HepG2 (cell line): Measurements from ENCODE around the gene PARP15. TPM values are rescaled to one million over a fixed set of nuclear protein-coding genes. Genes with fewer than 3 reads are reported as not detected.
A peak's percentile ranks its signal among the peaks of the same experiment; 100 is the strongest.

ENCODE experiments used
- ARHGAP35 ChIP-seq: sonication (generic); formaldehyde crosslinking; IDR thresholded peaks from 2 replicates; pipeline ENCODE4 v1.9.0; 2022; ENCODE audit warnings: mild to moderate bottlenecking, inconsistent platforms, moderate library complexity, missing genetic modification reagents, borderline replicate concordance
- HNRNPH1 ChIP-seq: fragments of 200-400 bp; formaldehyde crosslinking; optimal IDR thresholded peaks from 2 replicates; pipeline ENCODE3; 2017; ENCODE audit warnings: mild to moderate bottlenecking, low read depth, low read length
- KDM2A ChIP-seq: sonication (generic); formaldehyde crosslinking; IDR thresholded peaks from 2 replicates; pipeline ENCODE4 v1.4.0; 2020; ENCODE audit warnings: low read depth, missing genetic modification reagents, borderline replicate concordance
- NR2F6 ChIP-seq, 2 experiments: IDR thresholded peaks; 2 replicates each; pipeline ENCODE4 v1.6.1; 2016; ENCODE audit warnings: antibody characterized with exemption in 1 of 2, mild to moderate bottlenecking in 1 of 2
- POLR2A ChIP-seq, 2 experiments: IDR thresholded peaks; 2 replicates each; pipeline ENCODE4 v1.6.1; 2011; ENCODE audit warnings: low read depth in 2 of 2, low read length in 2 of 2, mild to moderate bottlenecking in 1 of 2, moderate library complexity in 1 of 2; ENCODE audit not compliant: insufficient read depth in 1 of 2
- PRDM15 ChIP-seq: sonication (generic); formaldehyde crosslinking; IDR thresholded peaks from 2 replicates; pipeline ENCODE4 v1.4.0; 2020; ENCODE audit warnings: missing genetic modification reagents
- SMAD3 ChIP-seq: sonication (generic); formaldehyde crosslinking; IDR thresholded peaks from 2 replicates; pipeline ENCODE4 v1.4.0; 2020; ENCODE audit warnings: missing genetic modification reagents
- SOX6 ChIP-seq, 2 experiments: fragments of 450-650 bp in 1 of 2; sonication (generic) in 1 of 2; formaldehyde crosslinking in 1 of 2; IDR thresholded peaks; 2 replicates each; pipeline versions ENCODE4 v1.4.0 to v1.6.1; 2017 to 2020; ENCODE audit warnings: antibody characterized with exemption in 1 of 2, mild to moderate bottlenecking in 1 of 2, missing genetic modification reagents in 1 of 2
- ZNF253 ChIP-seq: sonication (generic); formaldehyde crosslinking; IDR thresholded peaks from 2 replicates; pipeline ENCODE4 v1.8.0; 2022; ENCODE audit warnings: mild to moderate bottlenecking, missing genetic modification reagents, borderline replicate concordance
- ZNF337 ChIP-seq: sonication (generic); formaldehyde crosslinking; IDR thresholded peaks from 2 replicates; pipeline ENCODE4 v1.5.1; 2020; ENCODE audit warnings: missing genetic modification reagents, low read depth, mild to moderate bottlenecking, borderline replicate concordance
- ZNF446 ChIP-seq: sonication (generic); formaldehyde crosslinking; IDR thresholded peaks from 2 replicates; pipeline ENCODE4 v1.5.0; 2020; ENCODE audit warnings: mild to moderate bottlenecking, missing genetic modification reagents
- ZNF501 ChIP-seq: sonication (generic); formaldehyde crosslinking; IDR thresholded peaks from 2 replicates; pipeline ENCODE4 v1.5.1; 2020; ENCODE audit warnings: mild to moderate bottlenecking, moderate library complexity, missing genetic modification reagents
- ZNF614 ChIP-seq: IDR thresholded peaks from 2 replicates; pipeline ENCODE4 v1.6.1; 2018; ENCODE audit warnings: missing biosample characterization, missing genetic modification reagents, inconsistent platforms, borderline replicate concordance
- ZNF652 ChIP-seq: IDR thresholded peaks from 2 replicates; pipeline ENCODE4 v1.6.1; 2016; ENCODE audit warnings: low read depth, borderline replicate concordance
- ZNF737 ChIP-seq: sonication (generic); formaldehyde crosslinking; IDR thresholded peaks from 2 replicates; pipeline ENCODE4 v1.5.0; 2020; ENCODE audit warnings: missing genetic modification reagents, mild to moderate bottlenecking, borderline replicate concordance
- ZNF816 ChIP-seq: sonication (generic); formaldehyde crosslinking; IDR thresholded peaks from 2 replicates; pipeline ENCODE4 v1.8.0; 2022; ENCODE audit warnings: missing genetic modification reagents, mild to moderate bottlenecking, borderline replicate concordance
- polyA plus RNA-seq, 8 experiments: library from polyadenylated mRNA; depleted of rRNA in 3 of 8; stranded (reverse) in 7 of 8; unstranded in 1 of 8; fragments of >200 nt; fragmentation: Illumina TruSeq in 4 of 8; extraction: Trizol in 4 of 8; gene quantifications; 2 replicates each; pipeline versions ENCODE4 v1.2.1 to v1.2.3, GENCODE V29; 2011 to 2016; ENCODE audit warnings: low read depth in 4 of 8, missing spikeins in 1 of 8, mixed read lengths in 1 of 8; ENCODE audit not compliant: insufficient read depth in 1 of 8
- total RNA-seq, 5 experiments: library from RNA; depleted of rRNA; stranded (reverse); fragments of >200 nt; fragmentation: Illumina TruSeq; extraction: Trizol; gene quantifications; 2 replicates each; pipeline ENCODE4 v1.2.3, GENCODE V29; 2016; ENCODE audit warnings: low read depth in 1 of 5
- TF ChIP-seq, protein P1 (sequence below): sonication (generic); formaldehyde crosslinking; IDR thresholded peaks from 2 replicates; pipeline ENCODE4 v1.4.0; 2020; ENCODE audit warnings: missing genetic modification reagents
- TF ChIP-seq, protein P2 (sequence below): sonication (generic); formaldehyde crosslinking; IDR thresholded peaks from 2 replicates; pipeline ENCODE4 v1.8.0; 2022; ENCODE audit warnings: mild to moderate bottlenecking, missing genetic modification reagents, moderate library complexity
- TF ChIP-seq, protein P3 (sequence below): sonication (generic); formaldehyde crosslinking; IDR thresholded peaks from 2 replicates; pipeline ENCODE4 v1.8.0; 2022; ENCODE audit warnings: mild to moderate bottlenecking, missing genetic modification reagents; ENCODE audit not compliant: insufficient replicate concordance

PARP15 gene
- total and polyA plus RNA-seq, 2 of the 13 experiments (the other 11 are each of a cell fraction or from before 2014, with no cell fraction given) = 0.02 TPM; not detected in 1

- TF ChIP-seq SOX6 (IDR thresholded peaks at IDR 0.05) (no peak), SOX6 (CRISPR knock-in tag; IDR thresholded peaks at IDR 0.05) (no peak), ZNF652 (CRISPR knock-in tag) (0 out of 2 replicates have a peak, but pooled peaks have one; percentile 17), KDM2A (CRISPR knock-in tag) (peak; percentile 48; the same call in 1 of the 2 replicates), PRDM15 (CRISPR knock-in tag) (peak; percentile 15; the same call in 1 of the 2 replicates), SMAD3 (CRISPR knock-in tag) (peak; percentile 23; the same call in 1 of the 2 replicates), ZNF337 (CRISPR knock-in tag) (no peak), ZNF737 (CRISPR knock-in tag) (no peak), ARHGAP35 (no peak), ZNF816 (no peak), ZNF253 (CRISPR knock-in tag) (0 out of 2 replicates have a peak, but pooled peaks have one; percentile 20), NR2F6 (IDR thresholded peaks at IDR 0.05) (no peak), NR2F6 (CRISPR knock-in tag; IDR thresholded peaks at IDR 0.05) (no peak), ZNF446 (CRISPR knock-in tag) (peak; percentile 54; the same call in 1 of the 2 replicates), ZNF614 (CRISPR knock-in tag) (no peak; the same call in 1 of the 2 replicates), HNRNPH1 (no peak), ZNF501 (peak; percentile 71), POLR2A (IDR thresholded peaks at IDR 0.05; ENCODE audit: insufficient read depth in 1 of 2, low read depth in 2 of 2, low read length in 2 of 2) (peak in 1 of 2 experiments; percentile 49; a peak in 3 of 4 replicates)
- TF ChIP-seq, protein P1, sequence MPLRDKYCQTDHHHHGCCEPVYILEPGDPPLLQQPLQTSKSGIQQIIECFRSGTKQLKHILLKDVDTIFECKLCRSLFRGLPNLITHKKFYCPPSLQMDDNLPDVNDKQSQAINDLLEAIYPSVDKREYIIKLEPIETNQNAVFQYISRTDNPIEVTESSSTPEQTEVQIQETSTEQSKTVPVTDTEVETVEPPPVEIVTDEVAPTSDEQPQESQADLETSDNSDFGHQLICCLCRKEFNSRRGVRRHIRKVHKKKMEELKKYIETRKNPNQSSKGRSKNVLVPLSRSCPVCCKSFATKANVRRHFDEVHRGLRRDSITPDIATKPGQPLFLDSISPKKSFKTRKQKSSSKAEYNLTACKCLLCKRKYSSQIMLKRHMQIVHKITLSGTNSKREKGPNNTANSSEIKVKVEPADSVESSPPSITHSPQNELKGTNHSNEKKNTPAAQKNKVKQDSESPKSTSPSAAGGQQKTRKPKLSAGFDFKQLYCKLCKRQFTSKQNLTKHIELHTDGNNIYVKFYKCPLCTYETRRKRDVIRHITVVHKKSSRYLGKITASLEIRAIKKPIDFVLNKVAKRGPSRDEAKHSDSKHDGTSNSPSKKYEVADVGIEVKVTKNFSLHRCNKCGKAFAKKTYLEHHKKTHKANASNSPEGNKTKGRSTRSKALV (CRISPR knock-in tag) = no peak
- TF ChIP-seq, protein P2, sequence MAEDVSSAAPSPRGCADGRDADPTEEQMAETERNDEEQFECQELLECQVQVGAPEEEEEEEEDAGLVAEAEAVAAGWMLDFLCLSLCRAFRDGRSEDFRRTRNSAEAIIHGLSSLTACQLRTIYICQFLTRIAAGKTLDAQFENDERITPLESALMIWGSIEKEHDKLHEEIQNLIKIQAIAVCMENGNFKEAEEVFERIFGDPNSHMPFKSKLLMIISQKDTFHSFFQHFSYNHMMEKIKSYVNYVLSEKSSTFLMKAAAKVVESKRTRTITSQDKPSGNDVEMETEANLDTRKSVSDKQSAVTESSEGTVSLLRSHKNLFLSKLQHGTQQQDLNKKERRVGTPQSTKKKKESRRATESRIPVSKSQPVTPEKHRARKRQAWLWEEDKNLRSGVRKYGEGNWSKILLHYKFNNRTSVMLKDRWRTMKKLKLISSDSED (CRISPR knock-in tag) = 0 out of 2 replicates have a peak, but pooled peaks have one; percentile 8
- TF ChIP-seq, protein P3, sequence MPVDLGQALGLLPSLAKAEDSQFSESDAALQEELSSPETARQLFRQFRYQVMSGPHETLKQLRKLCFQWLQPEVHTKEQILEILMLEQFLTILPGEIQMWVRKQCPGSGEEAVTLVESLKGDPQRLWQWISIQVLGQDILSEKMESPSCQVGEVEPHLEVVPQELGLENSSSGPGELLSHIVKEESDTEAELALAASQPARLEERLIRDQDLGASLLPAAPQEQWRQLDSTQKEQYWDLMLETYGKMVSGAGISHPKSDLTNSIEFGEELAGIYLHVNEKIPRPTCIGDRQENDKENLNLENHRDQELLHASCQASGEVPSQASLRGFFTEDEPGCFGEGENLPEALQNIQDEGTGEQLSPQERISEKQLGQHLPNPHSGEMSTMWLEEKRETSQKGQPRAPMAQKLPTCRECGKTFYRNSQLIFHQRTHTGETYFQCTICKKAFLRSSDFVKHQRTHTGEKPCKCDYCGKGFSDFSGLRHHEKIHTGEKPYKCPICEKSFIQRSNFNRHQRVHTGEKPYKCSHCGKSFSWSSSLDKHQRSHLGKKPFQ = peak; percentile 54
Observed at GRCh38 chr3:122680475-122681283, 103.2 kb downstream of the PARP15 start, which contains the start of gene PARP14 (continued).
